Measurements from ENCODE around the gene DNAH14. TPM values are rescaled to one million over a fixed set of nuclear protein-coding genes. Genes with fewer than 3 reads are reported as not detected.

The DNAH14 gene
- total and polyA plus RNA-seq, 2 of the 8 experiments (the other 6 are each of a cell fraction or from before 2014, with no cell fraction given): 8.4 to 40.7 TPM

DNA sequence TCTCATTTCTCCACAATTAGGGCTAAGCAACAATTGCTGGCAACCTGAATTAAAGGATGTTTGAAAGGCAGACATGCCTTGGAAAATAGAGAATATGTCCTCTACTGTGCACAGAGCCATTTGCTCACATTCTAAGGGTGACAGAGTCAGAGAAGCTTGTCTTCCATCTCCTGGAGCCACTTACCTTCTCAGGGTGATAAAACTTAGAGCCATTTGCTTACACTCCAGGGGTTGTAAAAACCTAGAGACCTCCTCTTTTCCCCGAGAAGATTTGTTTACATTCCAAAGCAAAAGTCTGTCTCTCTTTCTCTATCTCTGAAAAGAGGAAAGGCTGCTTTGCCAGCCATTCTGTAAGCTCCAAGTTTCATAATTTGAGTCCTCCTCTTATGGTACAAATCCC lies 437.1 kb downstream of the DNAH14 start (continued):
- no peak for TF ChIP-seq FOSL1 (IDR thresholded peaks at IDR 0.05; ENCODE audit: insufficient read depth, low read depth, low read length)
- no peak for TF ChIP-seq SUZ12 (IDR thresholded peaks at IDR 0.05; ENCODE audit: low read length)
- no peak for TF ChIP-seq GTF2F1 (IDR thresholded peaks at IDR 0.05; ENCODE audit: borderline replicate concordance, low read depth, low read length)

Measured in H1 (cell line).